RPMI7951 (cell line): ENCODE measurements around the gene DST. TPM values are rescaled to one million over a fixed set of nuclear protein-coding genes. Genes with fewer than 3 reads are reported as not detected.
"Not testable (repeated sequence)": the region's sequence is repeated elsewhere in the genome, so short reads cannot be mapped to it uniquely, and the experiment has no call there.

Source experiments
- DNase-seq: peaks from one replicate; pipeline ENCODE4 v3.0.0-alpha.2; 2012; ENCODE audit warnings: low read depth
- total RNA-seq: library from RNA; depleted of rRNA; stranded (reverse); fragments of >200 nt; shearing (Covaris generic); gene quantifications from 2 replicates; pipeline ENCODE4 v1.2.3, GENCODE V29; 2014

The DST gene
- total RNA-seq, 1 experiment from 2014 or later, result 89.9 TPM

DNA sequence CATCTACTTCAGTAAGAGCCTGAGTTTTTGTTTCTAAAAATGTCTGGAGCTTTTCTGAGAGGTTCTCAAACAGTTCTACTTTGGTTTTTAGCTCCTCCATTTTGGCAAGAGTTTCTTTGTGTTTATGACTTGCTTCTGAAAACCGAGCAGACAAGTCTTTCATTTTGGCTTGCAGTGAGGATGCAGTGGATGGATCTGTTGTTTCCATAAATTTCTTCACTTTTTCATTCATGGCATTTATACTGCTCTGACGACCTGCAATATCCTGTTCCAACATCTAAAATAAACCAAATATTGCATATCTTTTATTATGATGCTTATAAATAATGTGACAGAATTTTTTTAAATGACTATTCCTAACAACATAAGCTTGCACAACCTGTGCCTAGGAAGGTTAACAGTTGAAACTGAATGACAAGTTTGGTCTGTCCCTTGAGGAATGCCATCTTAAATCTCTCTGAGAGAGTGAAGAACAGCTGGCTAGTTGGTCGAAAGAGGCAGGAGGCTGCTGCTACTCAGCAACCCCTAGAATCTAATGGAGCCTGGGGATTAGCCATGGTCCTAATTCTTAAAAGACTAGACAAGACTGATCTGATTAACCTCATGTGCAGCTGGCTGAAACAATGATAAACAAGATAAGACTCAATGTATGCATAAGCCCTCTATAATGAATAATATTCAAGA, 69.8 kb downstream of the DST start:
- DNase-seq, result no peak

DNA sequence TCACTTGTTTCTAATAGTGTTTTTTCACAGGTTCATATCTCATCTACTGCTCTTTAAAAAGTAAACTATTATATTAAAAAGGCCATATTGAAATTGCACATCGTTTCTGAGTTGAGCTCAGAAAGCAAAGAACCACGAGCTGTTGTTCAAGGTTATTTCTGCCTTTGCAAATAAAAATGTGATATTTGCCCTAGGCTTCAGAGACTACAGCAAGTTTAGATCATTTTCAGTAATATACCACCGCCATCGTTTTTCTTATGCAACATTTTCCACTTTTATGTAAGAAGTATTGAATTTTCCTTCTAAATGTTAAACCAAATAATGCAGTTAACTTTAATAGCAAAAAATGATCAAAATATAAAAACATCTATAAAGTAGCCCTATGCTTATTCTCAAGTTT, 71.1 kb downstream of the DST start:
- DNase-seq, result no peak

DNA sequence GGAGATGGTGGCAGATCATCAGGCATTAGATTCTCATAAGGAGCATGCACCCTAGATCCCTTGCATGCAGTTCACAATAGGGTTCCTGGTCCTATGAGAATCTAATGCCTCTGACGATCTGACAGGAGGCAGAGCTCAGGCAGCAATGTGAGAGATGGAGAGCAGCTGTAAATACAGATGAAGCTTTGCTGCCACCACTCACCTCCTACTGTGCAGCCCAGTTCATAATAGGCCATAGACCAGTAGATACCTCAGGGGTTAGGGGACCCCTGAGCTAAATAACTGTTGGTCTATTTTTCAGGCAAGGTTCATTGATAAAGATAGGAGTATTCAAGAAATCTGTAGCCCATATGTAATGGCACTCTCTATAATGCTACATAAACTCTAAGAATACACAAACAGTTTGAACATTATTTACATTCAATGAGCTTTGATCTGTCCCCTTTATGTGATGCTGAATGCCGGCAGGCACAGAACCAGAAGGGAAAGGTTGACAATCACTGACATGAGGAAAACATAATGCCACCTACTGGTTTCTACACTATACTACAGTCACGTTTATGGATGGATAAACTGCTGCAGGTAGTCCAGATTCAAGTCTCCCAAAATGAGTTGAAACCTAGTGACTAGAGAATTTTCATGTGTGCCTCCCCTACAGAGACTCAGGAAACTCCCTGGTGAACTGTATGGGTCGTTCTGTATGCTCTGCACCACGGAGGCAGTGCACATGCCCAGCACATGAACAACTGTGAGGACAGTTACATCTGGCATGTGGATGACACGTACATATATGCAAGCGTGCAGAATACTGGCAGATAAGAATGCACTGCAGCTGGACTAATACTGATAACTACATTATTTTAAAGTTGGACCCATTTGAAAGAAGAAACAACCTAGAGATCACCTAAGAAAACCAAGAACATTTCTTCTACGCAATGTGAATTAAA, 72.0 kb downstream of the DST start:
- peak; percentile 35 for DNase-seq

DNA sequence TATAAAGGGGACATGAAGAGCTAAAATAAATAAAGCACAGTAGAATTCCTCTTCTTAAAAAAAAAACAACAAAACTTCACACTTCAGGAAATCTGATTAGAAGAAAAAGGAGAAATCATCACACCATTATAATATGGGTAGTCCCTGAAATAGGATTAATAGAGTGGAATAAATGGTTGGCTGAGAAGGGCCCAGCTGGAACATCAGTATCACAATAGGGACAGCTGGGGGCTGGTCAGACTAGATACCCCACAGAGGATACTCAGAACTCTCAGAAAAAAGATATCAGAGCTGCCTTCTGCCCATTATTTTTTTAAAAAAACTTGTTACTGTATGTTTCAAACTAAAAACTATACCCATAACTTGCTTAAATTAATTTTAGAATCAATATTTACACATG, 75.2 kb downstream of the DST start:
- DNase-seq, result no peak

DNA sequence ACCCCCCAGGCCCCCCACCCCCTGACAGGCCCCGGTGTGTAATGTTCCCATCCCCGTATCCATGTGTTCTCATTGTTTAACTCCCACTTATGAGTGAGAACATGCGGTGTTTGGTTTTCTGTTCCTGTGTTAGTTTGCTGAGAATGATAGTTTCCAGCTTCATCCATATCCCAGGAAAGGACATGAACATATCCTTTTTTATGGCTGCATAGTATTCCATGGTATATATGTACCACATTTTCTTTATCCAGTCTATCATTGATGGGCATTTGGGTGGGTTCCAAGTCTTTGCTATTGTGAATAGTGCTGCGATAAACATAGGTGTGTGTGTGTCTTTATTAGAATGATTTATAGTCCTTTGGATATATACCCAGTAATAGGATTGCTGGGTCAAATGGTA, 80.0 kb downstream of the DST start:
- DNase-seq, result not testable (repeated sequence)

DNA sequence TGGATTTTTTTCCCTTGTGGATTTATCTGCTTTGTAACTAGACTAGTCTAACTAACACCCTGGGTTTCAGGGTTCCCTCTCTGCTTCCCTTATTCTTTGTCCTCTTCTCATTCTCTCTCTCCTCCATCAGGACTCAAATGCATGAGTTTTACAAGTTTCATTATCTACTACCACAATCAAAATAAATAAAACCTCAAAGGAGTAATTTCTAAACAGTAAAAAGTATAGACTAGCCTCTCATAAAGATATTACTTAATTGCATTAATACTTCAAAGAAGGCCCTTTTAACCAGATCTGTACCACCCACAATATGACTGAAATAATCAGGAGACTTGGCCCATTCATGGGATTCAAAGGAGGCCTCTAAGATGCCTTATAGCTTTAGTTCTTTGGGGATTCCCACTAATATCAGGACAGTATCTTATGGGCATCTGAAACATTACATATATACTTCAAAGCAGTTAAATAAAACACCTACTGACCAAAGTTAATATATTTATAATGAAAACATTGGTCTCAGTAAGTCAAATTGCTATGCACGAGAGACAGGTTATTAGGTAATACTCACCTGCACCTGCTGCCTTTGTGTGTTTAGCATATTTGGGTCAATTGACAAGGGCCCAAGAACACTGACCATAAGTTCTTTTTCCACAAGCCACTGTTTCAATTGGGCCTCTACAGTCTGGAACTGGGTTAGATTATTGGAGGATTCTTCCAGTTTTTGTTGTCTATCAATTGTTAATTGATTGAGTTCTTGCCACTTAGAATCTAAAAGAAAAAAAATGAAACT, 85.7 kb downstream of the DST start:
- no peak for DNase-seq

DNA sequence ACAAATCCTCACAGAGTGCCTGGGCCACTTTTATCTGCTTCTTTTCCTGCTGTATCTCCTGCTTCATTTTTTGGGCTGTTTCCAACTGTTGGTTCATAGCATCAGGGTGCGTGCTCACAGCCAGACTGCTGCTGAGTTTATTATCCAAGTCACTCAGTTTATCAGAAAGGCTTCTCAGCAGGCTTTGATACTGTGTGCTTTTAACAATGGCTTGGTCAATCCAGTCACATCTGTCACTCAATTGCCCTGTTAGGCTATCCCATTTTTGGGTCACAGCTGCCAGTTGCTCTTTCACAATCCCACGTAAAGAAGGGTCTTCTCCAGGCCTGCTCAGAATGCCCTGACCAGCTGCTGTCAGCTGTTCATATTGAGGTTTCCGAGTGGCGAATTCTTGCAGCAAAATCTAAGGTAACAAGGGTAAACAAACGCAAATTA, 87.2 kb downstream of the DST start:
- no peak for DNase-seq

DNA sequence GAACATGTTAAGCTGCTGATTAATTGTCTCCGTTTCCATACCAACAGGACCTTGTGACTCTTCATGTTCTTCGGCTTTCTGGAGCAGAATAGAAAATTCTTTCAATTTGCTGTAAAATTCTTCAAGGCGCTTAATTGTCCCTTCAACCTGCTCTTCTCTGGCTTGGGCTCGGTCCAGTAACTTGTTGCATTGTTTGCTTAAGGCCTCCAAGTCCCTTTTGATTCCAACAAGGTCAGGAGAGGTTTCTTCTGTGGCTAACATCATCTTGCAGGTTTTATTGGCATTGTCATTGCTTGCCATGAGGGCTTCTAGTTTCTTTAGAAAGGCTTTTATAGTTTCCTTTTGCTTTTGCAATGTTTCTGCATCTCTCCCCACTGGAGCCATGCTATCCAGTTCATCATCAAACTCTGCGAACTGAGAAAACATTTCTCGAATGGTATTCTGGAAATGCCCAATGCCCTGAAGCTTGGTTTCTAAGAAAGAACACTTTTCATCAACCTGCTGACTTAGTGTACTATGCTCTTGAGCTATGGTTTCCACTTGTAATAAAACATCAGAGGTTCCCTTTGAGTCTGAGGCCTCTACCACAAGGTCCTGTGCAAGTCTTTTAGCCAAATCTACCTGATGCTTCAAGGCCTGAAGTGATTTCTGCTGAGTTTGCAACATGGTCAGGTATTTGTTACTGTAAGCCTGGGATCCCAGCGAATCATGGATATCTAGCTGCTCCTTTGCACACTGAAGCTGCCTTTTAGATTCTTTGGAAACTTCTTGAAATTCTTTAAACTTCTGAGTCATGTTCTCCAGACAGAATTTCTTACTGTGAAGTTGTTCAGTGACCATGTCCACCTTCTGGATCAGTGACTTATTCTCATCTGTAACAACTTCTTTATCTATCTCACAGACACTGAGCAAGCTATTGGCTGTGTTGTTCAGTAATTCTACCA, 90.2 kb downstream of the DST start:
- DNase-seq, result no peak

DNA sequence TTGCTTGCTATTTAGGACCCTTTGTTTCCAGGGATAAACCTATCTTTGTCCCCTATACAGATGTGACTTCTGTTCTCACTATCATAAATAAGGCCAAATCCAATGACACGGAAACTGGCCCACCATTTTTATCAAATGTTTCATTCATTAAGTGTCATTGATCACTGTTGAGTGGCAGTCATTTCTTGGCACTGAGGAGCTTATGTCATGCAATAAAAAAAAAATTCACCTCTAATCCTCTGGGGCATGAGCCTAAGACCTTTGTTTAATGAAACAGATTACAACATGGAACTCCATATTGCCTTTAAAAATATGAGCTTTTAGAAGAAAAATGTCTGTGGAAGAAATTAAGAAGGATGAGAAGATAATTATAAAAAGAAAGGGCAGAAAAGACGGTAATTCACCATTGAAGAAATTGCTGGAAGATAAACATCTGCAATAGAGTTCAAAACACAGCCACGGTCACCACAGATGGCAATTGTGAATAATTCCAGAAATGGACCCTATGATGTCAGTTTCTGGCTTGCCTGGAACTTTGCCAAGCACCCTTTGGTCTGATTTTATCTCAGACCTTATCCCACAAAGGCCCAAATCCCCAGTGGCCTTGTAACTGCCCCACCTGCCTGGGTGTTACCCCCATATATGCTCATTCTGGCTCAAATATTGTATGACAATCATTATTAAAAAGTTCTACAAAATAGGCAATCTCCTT, 91.1 kb downstream of the DST start:
- peak; percentile 58 for DNase-seq

DNA sequence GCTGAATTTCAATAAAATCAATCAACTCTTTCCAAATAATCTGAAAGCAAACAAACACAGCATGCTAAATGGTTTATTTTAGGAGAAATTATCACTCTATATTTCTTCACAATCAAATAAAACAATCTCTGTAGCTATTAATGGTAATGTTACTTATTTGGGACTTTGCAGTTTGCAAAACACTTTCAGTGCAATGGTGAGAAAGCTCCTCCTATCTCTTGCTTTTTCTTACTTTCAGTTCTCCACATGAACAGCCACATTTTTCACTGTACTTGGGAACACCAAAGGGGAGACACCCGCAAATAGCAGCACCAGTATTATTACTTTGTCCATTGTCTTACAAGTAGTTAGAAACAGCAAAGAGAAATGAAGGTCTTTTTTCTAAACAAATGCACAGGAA, 92.4 kb downstream of the DST start:
- no peak for DNase-seq

DNA sequence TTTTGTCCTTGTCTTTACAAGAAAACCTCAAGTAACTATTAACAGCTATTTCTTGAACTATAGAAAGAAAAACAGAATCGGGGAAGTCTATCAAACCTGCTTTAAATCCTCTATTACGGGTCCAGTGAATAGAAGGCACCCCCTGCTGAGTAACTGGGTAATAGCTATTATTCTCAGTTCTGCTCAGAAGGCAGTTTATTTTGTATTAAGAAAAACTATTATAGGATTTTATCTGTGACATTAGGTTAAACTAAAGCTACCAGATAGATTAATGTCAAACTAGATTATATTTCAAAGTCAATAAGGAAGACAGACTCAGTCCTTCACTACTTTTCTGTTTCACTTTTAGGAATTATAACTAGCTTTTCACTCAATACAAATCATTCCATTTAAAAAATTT, 93.7 kb downstream of the DST start:
- DNase-seq, result no peak

DNA sequence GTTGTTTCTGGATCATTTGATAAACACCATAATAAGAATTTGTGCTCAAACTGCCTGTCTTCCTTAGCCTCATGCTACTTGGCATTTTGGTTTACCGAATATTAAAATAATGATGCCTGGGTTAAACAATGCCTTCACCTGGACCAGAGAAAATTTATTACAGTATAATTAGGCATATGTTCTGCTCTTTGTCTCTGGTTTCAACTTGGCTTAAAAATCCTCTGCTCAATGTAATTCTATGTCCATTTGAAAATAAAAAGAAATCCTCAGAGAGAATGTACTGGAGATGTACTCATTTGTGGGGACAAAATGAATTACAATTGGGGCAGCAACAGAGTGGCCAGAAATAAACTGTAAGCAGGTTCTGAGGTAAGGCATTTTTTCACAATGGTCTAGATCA, 95.0 kb downstream of the DST start:
- DNase-seq, result no peak

DNA sequence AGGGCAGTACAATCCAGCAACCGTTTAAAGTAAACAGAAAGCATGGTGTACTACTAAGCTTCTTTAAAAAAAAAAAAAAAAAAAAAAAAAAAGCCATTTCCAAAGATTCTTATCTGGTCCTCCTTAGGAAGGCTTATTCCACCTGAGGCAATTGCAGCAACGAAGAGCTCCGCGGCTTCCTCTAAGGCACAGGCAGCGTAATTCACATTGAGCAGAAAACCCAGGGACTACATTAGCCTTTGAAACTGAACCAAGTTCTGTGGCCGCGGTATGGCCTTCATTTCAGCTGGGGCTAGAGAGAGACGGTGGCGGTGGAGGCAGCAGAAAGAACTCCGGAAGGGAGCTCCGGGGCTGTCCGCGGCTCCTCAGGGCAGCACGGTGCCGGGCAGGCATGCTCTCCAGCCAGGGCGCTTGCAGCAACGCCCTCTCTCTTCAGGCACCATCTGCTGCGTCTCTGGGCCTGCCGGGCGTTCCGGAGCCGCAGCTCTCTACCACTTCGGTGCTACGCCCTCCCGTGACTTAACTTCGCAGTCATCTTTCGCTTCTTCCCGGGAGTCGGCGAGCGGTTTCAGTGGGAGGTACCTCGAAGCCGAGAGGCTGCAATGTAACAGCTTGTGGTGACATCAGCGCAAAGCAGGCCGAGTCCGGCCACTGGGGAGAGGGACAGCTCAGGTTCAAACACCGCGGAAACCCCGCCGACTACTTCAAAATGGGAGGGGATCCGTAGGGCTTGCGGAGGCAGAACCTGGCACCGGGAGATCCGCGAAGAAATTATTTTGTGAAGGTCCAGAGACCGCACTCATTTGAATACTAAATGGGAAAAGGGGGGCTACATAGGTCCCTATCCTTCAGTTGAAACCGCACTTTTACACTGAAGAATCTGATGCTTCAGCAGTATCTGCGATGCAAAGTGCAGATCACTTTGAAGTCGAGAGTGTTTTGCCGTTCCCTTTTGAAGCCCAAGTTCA, 100.0 kb downstream of the DST start:
- peak; percentile 99 for DNase-seq

DNA sequence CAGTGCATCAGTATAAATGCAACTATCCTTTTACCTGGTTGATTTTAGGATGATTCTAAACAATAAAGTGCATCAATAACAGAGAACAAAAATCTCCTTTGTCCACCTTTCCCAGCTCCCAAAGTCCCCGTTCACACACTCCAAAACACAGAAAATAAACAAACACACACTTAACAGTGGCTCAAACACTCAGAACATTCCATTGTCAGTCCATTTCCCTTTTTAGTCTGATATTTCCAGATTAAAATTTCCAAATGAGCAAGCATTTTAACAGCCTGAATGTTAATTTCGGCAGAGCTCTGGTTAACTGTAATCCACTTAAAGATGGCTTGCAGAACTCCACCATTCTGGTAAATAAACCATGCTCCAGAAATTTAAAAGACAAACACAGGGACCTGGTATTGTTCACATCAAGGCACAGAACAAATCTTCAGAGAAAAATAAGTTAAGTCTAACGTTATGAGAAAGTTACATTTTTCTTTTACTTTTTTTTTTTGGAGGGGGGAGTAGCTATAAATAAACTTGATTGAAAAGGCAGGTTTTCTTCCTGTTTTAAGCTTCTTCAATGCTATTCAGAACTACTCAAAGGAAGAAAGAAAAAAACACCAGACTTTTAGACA, 100.8 kb downstream of the DST start:
- DNase-seq, result no peak

DNA sequence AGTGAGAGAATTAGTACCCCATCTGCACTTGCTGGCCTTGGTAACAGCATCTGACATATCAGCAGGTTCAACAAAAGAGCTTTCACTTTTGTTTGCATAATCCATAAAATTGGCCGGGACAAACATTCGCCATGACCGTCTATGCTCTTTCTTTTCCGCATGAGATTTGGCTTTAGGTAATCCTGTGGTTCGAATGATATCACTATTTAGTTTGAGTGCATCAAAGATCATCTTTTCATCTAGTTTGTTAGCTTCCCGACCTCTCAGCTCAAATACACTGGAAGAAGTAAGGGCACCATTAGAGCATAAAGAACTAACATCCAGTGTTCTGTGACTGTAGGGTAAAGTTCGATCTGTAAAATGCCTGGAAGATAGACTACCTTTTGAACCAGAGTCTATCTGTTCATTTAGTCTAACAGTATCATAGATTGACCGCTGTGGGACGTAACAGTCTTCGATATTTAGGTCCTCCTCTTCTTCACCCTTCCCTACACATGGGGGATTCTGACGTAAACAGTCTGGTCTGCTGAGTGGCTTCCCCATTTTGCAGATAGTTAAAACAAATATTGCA, 101.6 kb downstream of the DST start:
- DNase-seq, result no peak

DNA sequence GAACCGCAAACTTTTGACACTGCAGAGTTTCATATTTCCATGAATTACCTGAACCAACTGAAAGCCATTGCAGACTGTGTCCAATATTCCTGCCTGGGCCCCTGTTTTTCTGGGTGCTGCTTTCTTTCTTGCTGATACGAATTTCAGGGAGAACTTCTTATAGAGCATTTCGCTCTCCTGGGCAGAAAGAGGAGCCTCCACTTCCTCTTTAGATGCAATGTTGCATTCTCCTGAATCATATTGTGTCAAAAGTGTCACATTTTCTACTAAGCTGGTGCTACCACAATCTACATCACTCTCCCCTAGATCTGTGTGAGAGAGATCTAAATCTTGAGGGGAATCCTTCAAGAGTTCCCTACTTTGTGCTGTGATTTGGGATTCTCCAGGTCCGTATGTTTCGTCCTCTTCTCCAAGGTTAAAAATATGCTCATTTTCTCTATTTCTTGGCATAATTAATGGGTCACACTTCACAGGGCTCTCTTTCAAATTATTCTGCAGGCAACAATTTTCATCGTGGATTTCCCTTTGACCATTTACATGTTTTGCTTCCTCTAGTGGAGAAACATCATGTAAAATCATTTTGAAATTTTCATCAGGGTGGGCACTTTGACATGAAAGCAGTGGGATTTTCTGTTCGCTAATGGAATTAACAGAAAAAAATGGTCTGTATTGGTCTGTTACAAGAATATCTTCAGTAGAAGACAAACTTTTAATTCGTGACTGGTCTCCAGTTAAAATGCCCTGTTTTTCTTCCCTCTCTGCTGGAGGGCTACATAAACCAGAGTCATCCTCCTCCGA, 102.3 kb downstream of the DST start:
- no peak for DNase-seq

DNA sequence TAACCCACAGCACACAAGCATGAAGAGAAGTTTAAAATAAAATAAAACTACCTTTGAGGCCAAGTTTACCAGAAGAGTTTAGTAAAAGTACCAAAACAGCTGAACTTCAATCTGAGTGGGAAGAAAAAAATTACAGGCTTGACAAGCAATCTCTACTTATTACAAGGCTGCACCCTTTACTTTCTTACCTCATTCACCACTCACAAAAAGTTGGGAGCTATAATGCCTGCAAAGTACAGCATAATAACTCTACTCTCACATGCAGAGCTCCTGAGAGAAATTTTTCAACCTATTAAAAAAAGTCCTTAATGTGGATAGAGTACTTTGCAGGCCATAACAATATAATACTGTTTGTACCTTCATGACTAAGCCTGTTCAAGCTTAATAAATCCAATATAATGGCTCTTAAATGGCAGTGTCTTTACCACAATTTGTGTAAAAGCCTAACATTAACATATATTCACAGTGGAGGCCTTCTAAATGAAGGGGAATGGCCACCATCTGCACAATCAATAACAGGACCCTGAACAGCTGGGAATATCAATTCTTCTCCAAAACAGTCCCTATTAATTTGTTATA, 103.1 kb downstream of the DST start:
- DNase-seq, result no peak
